Neutrophil (primary cell): Measurements from ENCODE around the gene NEO1.

Experiments
- H3K27ac ChIP-seq: fragments of 200-600 bp; sonication (generic); 2 replicates; pipeline ENCODE4 v1.5.1; 2016; ENCODE audit warnings: mild to moderate bottlenecking, moderate library complexity
- H3K27me3 ChIP-seq: fragments of 200-600 bp; sonication (generic); 2 replicates; pipeline ENCODE4 v1.6.0; 2016; ENCODE audit warnings: mild to moderate bottlenecking
- H3K36me3 ChIP-seq: fragments of 200-600 bp; sonication (generic); 2 replicates; pipeline ENCODE4 v1.5.1; 2017
- H3K4me1 ChIP-seq, 2 experiments: fragments of 200-600 bp in 1 of 2; sonication (generic) in 1 of 2; 1 replicate in 1 of 2; 2 replicates in 1 of 2; pipeline versions ENCODE4 v1.5.1 to v1.6.1; 2013 to 2016; ENCODE audit warnings: low read depth in 1 of 2, low read length in 1 of 2, mild to moderate bottlenecking in 1 of 2, moderate library complexity in 1 of 2; ENCODE audit not compliant: control insufficient read depth in 1 of 2, insufficient read depth in 1 of 2
- H3K4me3 ChIP-seq, 2 experiments: fragments of 200-600 bp in 1 of 2; sonication (generic) in 1 of 2; 1 replicate in 1 of 2; 2 replicates in 1 of 2; pipeline ENCODE4 v1.5.1; 2013 to 2016; ENCODE audit warnings: low read depth in 1 of 2, low read length in 1 of 2, mild to moderate bottlenecking in 1 of 2, moderate library complexity in 1 of 2
- H3K9me3 ChIP-seq: fragments of 200-600 bp; sonication (generic); 2 replicates; pipeline ENCODE4 v1.5.1; 2016
- CTCF ChIP-seq: fragments of 200-600 bp; sonication (generic); IDR thresholded peaks from 2 replicates; pipeline ENCODE4 v1.5.1; 2016; ENCODE audit warnings: antibody characterized with exemption

NEO1 gene

GRCh38 chr15:73286311-73286710 is 234.0 kb downstream of the NEO1 start:
- peak overlapping the region in 1 of 2 experiments; percentile 16 for H3K4me3 ChIP-seq
- H3K27me3 ChIP-seq, result peaks cover 13% of the 10 kb centered on the region
- H3K36me3 ChIP-seq, result no peaks in the 10 kb centered on the region
- no peak for TF ChIP-seq CTCF
- H3K9me3 ChIP-seq, result no peaks in the 10 kb centered on the region
- peak overlapping the region; percentile 84 for H3K27ac ChIP-seq
- peaks cover 55 to 60% of the 10 kb centered on the region in 2 experiments for H3K4me1 ChIP-seq

- TF ChIP-seq CTCF, result no peak
- H3K9me3 ChIP-seq, result no peaks in the 10 kb centered on the region
- H3K4me3 ChIP-seq, result peak overlapping the region; percentile 16 to 26
- peaks cover 7% of the 10 kb centered on the region for H3K27me3 ChIP-seq
- H3K27ac ChIP-seq, result peak overlapping the region; percentile 84
- H3K36me3 ChIP-seq, result no peaks in the 10 kb centered on the region
- H3K4me1 ChIP-seq, result peaks cover 55 to 60% of the 10 kb centered on the region in 2 experiments
These were observed 234.8 kb downstream of the NEO1 start for GRCh38 chr15:73287019-73287418.

GRCh38 chr15:73291441-73291840 is 239.2 kb downstream of the NEO1 start:
- H3K4me3 ChIP-seq, result no peak overlapping the region
- no peak for TF ChIP-seq CTCF
- no peaks in the 10 kb centered on the region for H3K36me3 ChIP-seq
- H3K27me3 ChIP-seq, result no peaks in the 10 kb centered on the region
- no peaks in the 10 kb centered on the region for H3K9me3 ChIP-seq
- H3K4me1 ChIP-seq, result peaks cover 69 to 76% of the 10 kb centered on the region in 2 experiments
- no peak overlapping the region for H3K27ac ChIP-seq

GRCh38 chr15:73293773-73294172 is 241.5 kb downstream of the NEO1 start:
- Histone ChIP-seq H3K36me3 (no peaks in the 10 kb centered on the region), H3K4me1 (peaks cover 69 to 72% of the 10 kb centered on the region in 2 experiments), H3K27ac (peak overlapping the region; percentile 90), H3K4me3 (no peak overlapping the region), H3K27me3 (no peaks in the 10 kb centered on the region), H3K9me3 (no peaks in the 10 kb centered on the region)
- no peak for TF ChIP-seq CTCF

- TF ChIP-seq CTCF, result no peak
- no peaks in the 10 kb centered on the region for H3K36me3 ChIP-seq
- no peaks in the 10 kb centered on the region for H3K9me3 ChIP-seq
These were observed 243.5 kb downstream of the NEO1 start for GRCh38 chr15:73295630-73296286.

More at GRCh38 chr15:73295630-73296286, 243.5 kb downstream of the NEO1 start:
- Histone ChIP-seq H3K4me3 (peak overlapping the region; percentile 19 to 31), H3K27me3 (no peaks in the 10 kb centered on the region), H3K4me1 (peaks cover 58 to 61% of the 10 kb centered on the region in 2 experiments), H3K27ac (peak overlapping the region; percentile 90)
